HPDE6-E6E7 (cell line): ENCODE results near the gene SUGP1.

Experiments used
- DNase-seq: peaks from one replicate; pipeline ENCODE4 v3.0.0; 2011; ENCODE audit warnings: missing footprints; ENCODE audit errors: extremely low spot score

SUGP1 gene

DNA sequence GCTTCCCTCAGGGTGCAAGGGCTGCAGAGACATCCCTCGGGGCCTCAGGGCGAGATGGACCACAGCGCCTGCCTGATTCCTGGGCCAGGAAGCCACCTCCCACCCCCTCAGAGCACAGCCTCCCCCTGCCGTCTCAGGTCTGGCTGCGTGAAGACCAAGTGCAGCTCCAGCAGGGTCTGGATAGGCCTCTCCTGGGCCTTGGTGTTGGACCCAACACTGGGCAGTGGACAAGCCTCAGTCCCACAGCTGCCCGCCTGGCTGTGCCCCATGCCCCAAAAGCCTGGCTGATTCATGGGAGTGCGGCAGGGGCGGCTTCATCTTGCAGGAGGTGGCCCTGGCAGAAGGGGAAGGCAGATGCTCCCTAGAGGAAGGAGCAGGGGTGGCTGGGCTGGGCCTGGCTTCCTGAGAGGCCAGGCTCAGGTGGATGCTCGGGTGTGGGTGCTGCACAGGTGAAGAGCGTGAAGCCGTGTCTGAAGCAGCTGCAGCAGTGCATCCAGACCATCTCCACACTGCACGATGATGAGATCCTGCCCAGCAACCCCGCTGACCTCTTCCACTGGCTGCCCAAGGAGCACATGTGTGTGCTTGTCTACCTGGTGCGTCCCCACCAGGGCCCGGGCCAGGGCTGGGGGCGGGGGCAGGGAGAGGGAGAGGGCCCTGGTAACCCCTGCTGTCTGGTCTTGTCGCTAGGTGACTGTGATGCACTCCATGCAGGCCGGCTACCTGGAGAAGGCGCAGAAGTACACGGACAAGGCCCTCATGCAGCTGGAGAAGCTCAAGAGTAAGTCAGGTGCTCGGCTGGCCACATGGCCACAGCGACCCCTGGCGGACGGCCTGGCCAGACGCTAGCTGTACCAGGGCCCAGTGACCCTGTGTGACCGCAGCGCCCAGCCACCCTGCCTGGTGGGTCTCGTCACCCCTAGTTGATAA is 22.0 kb upstream of the SUGP1 start:
- DNase-seq = peak; percentile 51

DNA sequence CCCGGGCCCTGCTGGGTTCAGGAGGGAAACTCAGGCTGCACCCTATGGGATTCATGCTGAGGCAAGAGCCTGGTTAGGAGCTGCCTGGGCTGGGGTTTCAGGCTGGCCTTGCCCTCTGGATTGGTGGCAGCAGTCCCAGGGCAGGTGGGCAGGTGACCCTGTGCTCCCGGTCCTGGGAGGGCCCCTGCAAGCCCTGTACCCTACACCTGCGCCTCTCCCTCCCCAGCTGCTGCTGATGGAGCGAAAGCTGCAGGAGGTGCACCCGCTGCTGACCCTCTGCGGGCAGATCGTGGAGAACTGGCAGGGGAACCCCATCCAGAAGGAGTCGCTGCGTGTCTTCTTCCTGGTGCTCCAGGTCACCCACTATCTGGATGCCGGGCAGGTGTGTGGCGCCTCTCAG is 20.7 kb upstream of the SUGP1 start:
- DNase-seq = no peak

- no peak for DNase-seq
Observed at GRCh38 chr19:19338082-19338481, 17.8 kb upstream of the SUGP1 start.

DNA sequence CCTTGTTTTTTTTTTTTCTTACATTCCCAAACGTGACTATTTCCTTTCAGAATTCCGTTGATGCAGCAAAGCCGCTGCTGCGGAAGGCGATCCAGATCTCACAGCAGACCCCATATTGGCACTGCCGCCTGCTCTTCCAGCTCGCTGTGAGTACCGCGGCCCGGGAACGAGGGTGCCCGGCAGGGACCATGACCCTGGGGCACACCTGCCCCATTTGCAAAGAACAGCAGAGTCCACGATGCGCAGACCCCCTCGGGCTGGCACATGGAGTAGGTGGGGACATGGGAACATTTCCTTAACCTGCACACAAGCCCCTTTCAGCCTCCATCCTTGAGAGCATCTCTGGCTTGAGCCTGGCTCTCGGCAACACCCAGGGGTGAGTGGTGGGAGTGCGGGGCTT is 16.8 kb upstream of the SUGP1 start:
- DNase-seq = no peak

- DNase-seq = no peak
Observed at GRCh38 chr19:19336597-19336996, 16.3 kb upstream of the SUGP1 start.

DNA sequence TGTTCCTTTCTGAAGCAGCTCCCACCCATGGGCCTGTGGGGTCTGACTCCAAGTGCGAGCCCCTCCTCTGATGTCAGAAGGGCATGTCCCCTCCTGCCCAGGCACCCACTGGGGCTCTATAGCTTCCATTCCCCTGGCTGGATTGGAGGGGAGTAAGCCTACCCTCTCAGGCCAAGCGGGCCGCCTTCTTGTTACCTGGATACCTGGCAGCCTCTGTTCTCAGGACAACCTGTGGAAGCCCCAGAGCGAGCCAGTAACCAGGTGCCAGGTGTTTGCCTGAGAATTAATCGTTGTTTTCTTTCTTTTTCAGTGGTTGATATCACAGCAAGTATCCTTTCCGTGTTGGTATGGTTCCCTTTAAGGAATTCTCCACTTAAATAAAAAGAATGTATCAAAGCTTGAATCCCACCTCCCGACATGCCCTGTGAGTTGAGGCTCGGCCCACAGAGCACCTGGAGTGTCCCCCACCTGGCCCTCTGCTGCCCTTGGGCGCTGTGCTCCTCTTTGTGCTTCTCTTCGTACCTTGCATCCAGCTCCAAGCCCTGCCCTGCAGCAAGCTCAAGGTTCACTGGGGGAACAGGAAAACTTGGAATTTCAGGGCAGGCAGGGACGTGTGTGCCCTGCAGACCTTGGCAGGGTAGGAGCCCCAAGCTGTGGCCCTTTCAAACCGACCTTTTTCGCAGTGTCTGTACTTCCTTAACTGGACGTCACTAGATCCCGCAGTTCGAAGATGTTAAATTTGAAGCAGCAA is 15.3 kb upstream of the SUGP1 start:
- no peak for DNase-seq

- DNase-seq = no peak
Observed at GRCh38 chr19:19334989-19335344, 14.7 kb upstream of the SUGP1 start.

DNA sequence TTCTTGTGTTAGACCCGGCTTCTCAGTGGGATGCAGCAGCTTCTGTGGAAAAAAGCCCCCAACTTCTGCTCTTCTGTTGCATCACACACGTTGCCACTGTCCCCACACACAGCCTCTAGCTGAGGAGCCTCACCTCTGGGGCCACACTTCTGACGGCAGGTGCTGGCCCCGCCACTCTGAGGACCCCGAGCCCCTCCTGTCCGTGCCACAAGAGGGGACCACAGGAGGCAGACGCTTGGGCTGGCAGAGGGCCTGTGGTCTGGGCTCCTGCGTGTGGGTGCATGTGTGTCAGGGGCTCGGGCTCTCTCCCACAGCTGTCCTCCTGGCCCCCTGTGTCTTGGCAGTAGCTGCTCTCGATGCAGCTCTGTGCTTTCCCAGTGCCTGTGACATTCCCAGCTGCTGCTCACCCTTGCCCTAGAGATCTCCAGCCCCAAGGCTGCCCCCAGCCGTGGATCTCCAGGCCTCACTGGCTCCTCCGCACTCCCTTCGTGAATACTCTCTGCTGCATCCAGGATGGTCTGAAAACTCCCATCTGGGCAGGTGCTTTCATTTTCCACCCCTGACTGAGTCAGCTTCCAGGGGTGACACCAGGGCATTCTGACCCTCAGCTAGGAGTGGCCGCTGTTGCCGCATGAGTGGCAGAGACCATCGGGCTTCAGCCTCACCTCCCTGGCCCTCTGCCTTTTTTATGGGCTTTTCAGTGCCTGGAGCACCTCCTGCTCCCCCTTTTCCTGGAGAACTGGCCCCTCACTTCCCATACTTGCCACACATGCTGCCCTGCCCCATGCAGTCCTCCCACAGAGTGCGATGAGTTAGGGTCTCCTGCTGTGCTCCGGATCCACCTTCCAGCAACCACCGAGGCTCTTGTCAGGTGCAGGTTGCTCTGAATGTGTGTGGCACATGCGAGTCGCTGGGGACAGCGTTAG is 14.0 kb upstream of the SUGP1 start:
- DNase-seq = no peak

DNA sequence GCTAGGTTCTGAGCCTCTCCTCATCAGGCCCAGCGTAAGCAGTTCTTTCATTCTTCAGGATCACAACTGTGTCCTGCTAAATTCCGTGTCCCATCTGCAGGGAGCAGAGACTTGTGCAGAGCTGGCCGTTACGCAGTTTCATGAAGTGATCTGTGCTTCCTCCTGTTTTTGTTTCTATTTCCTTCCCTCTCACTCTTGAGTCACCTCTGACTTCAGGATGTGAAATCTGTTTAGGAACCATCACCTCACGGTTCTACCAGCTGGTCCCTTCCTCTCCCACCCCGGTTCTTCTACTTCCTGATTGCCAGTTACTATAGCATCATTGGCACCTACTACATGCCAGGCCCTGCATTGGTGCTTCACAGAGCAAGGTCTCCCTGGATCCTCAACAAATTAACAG is 8.8 kb upstream of the SUGP1 start:
- no peak for DNase-seq

DNA sequence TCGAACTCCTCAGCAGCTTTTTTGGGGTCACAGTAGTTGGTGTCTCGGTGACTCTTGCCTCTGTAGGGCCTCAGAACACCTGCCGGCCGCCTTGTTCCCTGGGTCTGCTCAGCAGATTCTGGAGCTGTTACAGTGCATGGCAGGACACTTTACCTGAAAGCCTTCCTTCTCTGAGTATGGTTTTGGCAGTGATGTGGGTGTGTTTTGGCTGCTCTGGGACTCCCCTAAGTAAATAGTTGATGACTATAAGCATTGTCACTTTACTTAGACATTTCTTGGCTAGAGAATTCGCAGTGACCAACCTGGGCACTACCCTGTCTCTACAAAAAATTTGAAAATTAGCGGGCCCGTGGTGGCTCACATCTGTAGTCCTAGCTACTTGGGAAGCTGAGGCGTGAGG is 7.4 kb upstream of the SUGP1 start:
- no peak for DNase-seq

GRCh38 chr19:19324059-19324770 is 3.9 kb upstream of the SUGP1 start:
- DNase-seq = no peak

GRCh38 chr19:19321141-19321577 is 850 bp upstream of the SUGP1 start:
- DNase-seq = peak; percentile 32

DNA sequence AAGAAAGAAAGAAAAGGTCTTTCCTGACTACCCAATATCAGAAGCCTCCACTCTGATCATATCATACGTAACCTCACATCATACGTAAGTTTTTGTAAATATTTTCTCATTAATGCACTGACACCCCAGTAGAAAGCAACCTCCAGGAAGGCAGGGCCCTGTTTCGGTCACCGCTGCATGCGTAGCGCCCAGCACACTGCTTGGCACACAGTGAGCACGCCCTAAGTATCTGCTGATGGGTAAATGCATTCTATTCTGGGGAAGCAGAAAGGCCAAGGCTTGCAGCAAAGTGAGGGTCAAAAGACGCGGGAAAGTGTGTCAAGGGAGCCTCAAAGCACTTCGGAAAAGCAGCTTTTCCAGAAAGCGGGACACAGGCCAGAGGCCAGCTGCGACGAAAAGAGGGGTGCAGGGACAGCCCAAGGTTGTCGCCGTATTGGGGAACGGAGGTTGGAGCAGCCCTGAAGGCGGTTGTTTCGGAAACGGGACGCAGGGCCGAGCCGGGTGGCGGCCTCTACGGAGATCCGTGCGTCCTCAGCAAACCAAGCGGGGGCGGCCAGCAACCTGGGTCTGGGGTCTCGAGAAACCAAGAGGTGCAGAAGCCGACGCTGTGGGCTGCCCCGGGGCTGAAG is 463 bp downstream of the SUGP1 start:
- no peak for DNase-seq

DNA sequence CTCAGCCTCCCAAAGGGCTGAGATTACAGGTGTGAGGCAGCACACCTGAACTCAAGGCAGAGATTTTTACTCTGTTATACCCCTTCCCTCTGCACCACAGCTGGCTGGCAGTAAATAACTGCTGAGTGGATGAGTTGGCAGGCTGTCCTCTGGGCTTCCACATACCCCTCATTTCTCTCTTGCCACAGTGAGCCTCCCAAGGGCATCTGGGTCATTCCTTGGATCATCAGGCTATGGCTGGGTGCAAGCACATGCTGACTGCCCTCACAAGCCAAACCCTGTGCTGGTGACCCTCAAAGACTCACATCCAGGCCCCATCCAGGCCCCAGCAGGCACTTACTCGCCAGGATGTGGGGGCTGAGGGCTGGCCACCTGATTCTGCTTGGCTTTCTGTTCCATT is 4.2 kb downstream of the SUGP1 start:
- no peak for DNase-seq

GRCh38 chr19:19315444-19315843 is 4.9 kb downstream of the SUGP1 start:
- DNase-seq = no peak

GRCh38 chr19:19308373-19308772 is 11.9 kb downstream of the SUGP1 start:
- DNase-seq = no peak

DNA sequence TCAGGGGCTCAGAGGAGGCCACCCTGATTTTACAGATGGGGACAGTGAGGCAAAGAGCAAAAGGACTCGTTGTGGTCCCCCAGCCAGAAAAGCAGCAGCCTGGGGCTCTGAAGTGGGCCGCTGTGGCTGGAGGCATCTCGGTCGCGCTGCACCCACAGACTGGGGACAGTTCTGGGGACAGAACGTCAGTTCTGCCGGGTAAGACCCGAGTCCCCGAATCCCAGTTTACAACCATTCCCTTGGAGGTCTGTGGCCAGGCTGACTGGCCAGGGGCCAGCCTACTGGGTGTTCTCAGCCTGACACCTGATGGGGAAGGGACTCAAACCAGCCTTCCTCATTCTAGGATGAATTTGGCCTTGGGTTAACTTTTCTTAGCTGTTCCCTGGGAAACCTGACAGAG is 14.1 kb downstream of the SUGP1 start:
- no peak for DNase-seq

DNA sequence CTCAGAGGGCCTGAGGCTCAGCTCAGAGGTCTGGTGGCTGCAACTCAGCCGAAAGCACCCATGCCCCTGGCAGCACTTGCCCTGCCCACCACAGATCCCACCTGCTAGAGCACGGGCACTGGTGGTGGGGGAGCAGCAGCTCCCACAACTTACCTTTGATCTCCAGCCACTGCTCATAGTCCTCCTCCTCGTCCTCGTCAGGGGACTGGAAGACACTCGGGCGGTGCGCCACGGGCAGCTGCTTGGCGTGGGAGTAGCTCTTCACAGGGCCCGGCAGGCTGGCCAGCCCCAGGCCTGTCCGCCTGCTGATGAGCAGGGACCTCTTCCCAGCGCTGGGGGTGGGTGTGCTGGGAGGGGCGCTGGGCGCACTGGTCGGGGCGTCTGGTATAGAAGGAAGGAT is 14.6 kb downstream of the SUGP1 start:
- no peak for DNase-seq

DNA sequence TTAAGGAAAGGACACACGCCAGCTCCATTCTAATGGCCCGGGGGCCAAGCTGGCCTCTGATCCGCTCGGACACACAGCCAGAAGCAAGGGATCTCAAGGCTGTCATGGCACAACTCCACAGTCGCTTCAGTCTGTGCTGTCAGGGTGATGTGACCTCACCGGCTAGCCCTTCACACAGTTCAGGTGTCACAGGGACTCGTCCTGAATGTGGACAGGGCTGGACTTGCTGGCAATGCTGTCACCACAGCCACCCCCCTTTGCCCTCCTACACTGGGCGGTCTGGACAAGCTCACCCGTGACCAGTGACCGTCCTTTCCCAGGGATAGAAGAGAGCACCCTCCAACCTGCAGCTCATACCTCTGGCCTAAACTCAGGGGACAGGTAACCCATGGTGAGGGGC is 15.2 kb downstream of the SUGP1 start:
- DNase-seq = no peak

DNA sequence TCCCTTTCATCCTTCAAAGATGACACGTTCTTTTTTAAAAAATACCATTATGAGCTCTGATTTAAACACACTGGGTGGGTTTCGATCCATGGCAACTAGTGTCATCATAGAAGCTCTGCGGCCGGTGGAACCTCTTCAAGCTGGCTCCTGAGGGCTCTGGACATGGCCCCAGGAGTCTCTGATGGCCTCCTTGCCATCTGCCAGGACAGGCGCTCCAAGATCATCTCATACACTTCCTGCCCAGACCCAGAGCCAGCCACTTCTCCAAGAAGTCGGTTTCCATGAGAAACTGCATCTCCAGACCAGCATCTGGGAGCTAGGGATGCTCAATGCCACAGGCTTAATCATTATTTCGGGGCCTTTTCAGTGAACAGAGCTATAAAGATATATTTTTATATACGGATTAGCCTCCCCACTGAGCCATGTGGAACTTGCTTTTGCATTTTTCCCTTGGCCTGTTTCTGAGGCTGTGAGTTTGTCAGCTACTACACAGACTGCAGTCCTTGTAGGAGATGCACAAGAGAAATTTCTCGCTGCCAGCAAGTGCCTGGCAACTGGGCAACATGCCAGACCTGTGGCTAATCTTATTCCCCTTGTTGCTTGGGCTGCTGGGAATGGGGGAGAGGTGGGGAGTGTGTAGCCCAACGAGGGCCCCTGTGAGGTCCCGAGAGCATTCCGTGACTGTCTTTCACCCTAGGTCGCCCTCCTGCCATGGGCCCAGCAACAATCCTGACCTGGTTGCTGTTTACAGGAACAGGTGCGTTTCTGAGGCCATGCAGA is 15.9 kb downstream of the SUGP1 start:
- DNase-seq = no peak
